GM19240 (cell line): Measurements from ENCODE around the gene IKZF2.

Source experiments
- DNase-seq: peaks from one replicate; pipeline ENCODE4 v3.0.0; 2011; ENCODE audit warnings: low spot score; ENCODE audit not compliant: insufficient read length

IKZF2 gene

DNA sequence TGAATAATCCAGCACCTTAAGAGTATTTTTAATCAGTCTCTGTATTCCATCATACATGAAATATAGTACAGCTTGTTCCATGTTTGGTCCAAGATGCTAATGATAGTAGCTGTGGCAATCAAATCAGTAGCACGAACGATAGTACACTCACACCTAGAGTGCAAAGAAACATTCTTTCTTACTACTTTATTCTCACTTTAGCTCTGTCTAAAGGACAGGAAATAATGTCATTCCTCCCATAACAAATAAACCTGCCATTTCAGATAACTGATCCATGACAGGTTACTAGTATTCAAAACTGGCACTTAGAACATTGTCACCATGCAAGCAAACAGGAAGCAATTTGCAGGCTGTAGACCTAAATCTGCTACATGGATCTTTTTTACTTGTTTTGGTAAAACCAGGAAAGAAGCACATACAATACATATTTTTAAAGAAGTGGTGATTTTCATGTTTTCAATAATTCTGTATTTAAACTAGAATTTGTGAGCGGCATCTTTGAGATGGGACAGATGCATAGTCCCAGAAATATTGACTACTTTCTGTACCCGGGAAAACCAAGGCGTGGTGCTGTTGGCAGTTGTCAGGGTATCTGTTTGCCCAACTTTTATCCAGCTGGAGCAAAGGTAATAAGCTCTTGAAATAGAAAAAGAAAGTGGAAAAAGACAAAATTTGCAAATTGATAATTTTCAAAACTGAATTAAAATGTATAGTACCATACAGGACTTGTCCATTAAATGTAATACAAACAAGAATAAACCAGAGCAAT, 49.5 kb downstream of the IKZF2 start:
- DNase-seq = no peak

- DNase-seq = no peak
These were observed 50.3 kb downstream of the IKZF2 start for GRCh38 chr2:213101109-213101508.

DNA sequence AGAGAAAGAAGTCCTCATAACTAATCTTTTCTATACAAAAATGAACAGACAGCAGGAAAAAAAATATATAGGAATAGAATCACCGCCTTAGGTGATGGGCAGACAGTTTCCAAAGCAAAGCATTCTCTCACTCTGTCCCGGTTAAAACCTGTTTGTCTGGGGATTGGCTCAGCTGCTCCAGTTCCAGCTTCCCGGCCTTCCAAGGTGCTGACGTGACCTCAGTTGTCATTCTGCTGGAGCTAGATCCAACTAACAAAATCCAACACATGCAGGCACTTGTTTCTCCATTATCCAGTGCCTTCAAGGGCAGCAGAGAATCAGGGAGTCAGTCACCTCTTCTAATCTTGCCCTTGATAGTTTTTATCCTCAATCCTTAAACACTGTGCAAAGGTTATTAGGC, 52.8 kb downstream of the IKZF2 start:
- DNase-seq = no peak

GRCh38 chr2:213091765-213092164, 59.6 kb downstream of the IKZF2 start:
- no peak for DNase-seq

- DNase-seq = no peak
These were observed 60.6 kb downstream of the IKZF2 start for GRCh38 chr2:213090772-213091171.

- DNase-seq = no peak
These were observed 62.0 kb downstream of the IKZF2 start for GRCh38 chr2:213089438-213089837.

DNA sequence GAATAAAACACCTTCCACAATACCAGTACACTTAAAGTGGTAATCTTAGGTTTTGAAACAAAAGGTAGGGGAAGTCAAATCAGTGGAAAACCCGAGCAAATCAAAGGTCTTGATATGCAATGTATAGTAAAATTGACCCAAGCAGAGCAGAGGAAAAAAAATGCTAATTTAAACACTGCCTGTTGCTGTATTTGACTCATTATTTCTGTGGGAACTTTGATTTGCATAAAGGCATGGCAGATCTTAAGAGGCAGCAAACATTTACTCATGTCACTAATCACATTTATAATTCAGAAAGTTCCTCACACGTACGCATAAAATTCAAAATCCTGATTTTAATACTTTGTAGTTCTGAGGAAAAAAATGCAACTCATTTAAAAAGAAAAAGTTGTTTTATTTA, 64.4 kb downstream of the IKZF2 start:
- DNase-seq = no peak

- no peak for DNase-seq
These were observed 64.8 kb downstream of the IKZF2 start for GRCh38 chr2:213086571-213086970.

DNA sequence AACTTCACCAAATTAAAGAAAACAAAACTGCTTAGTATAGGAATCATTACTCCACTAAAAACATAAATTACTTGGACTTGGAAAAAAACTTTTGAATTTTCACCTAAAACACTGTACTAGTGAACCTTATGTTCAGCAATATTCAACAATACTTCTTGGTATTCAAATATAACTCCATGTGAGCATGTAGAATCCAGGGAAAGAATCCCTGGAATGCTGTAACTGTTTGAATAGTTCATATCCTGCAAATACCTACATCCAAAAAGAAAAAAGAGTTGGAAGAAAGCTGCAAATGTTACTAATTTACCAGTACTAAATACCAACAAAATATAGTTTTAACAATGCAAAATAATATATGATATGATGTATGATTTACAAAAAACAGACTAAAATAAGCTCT, 65.4 kb downstream of the IKZF2 start:
- no peak for DNase-seq

- no peak for DNase-seq
These were observed 65.9 kb downstream of the IKZF2 start for GRCh38 chr2:213085538-213085937.

GRCh38 chr2:213084261-213084660, 67.2 kb downstream of the IKZF2 start:
- no peak for DNase-seq

GRCh38 chr2:213080969-213081617, 70.3 kb downstream of the IKZF2 start:
- DNase-seq = no peak

DNA sequence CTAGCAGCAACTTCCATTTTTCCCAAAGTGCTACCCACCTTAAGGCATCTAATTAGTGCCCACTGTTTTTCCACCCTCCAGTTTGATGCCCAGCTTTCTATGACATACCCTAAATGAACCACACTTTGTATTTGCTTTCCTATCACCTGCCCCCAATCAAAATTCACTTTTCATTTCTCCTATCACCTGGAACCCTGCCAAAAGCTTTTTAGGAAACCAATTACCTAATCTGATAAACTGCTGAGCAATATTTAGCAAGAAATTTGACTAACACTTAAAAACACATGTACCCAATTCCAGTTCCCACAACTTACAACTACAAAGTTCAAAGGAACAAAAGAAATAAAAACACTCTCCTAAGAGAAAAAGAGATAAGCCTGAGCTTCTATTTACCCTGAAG, 71.7 kb downstream of the IKZF2 start:
- no peak for DNase-seq

- no peak for DNase-seq
These were observed 72.7 kb downstream of the IKZF2 start for GRCh38 chr2:213078686-213079085.

DNA sequence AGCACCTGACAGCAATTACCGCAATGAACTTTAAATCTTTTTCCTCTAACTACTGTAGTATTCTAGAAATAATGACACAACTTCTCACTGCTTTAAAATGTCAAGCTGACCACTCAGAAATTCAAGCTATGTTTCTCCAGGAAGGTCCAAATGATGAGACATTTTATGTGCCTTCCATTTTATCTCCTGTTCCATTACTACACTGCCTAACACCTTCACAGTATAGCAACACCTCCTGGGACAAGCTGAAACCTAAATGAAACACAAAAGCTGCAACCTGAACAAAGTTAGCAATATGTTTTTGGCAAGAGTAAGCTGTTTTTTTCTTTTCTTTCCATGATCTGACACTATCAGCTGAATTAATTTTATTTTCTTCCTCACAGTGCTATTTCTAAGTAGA, 81.9 kb downstream of the IKZF2 start:
- DNase-seq = no peak

DNA sequence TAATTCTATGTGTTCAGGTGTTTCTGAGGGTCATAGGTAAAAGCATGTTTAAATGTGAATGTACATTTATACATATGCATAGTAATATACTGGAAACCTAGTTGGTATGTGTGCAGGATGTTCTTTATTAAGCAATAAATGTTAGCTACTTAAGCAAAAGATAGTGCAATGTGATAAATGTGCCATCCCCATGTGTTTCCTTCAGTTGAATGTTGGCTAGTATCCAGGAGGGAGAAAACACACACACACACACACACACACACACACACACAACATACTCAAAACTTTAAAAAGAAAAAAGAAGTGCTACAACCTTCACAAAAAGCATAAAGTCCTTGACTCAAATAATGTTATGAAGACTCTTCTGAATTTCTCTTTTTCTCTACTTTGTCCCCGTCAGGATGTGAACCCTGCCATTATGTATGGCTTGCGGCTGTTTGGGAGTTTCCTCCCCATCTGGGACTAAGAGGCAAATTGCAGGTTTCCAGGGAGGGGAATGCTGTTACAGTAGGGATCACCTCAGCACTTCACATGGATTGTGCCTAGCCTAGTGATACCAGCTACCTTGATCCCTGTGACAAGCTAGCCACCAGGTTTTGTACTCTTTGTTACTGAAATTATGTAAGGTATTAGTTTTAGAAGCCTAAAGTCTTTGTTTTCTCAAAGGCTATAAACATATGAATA, 82.6 kb downstream of the IKZF2 start:
- no peak for DNase-seq

GRCh38 chr2:213067888-213068287, 83.5 kb downstream of the IKZF2 start:
- DNase-seq = no peak

- no peak for DNase-seq
These were observed 85.0 kb downstream of the IKZF2 start for GRCh38 chr2:213066443-213066743.

DNA sequence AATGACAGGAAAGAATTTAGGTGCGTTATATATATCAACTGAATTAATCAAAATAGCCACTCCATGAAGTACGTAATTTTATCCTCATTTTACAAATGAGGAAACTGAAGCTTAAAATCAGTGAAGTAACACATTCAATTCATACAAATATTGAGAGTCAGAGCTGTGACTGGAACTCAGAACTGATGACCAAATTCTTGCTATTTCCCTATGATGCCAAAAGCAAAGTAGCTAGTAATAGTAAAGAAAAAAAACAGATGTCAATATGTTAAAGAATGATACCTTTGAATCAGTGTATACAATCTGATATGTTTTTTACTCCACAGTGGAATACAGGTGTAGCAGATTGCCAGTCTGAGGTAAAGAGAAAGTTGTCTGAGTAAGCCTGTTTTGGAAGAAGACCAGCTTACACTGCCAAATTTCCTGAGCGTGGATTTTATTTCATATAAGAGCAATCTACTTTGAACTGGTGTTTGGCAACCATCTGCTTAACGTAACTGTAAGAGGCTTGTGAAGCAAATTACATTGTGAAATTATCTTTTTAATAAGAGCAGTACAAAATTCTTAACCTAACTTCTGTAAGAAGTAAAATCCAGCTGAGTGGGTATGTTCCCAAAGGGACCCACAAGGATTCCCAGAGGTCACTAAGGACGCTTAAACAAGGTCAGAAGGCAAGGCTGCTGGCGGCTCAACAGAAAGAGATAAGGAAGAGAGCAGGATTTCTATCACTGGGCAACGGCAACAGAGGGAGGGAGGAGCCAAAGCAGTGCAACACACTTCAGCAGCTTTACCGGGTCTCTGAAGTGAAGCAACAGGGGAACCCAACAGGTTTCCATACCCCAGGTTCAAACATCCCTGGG, 85.6 kb downstream of the IKZF2 start:
- DNase-seq = no peak

GRCh38 chr2:213064099-213064498, 87.3 kb downstream of the IKZF2 start:
- no peak for DNase-seq

DNA sequence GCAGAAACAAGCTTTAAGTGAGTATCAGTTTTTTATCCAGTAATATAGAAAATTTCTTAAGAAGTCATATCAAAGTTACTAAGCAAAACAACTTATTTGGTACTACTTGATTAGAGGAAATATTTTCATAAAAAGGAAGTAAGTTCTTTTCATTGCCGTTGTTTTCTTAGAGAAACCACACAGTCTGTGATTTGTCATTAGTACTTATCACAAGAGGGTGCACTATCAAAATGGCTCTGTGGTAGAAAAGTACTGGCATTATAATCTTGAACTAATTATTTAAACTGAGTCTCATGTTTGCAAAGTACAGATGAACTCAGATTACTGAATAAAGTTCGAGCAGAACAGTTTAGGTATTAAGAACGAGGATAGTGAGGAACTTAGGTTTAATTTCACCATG, 93.4 kb downstream of the IKZF2 start:
- no peak for DNase-seq

GRCh38 chr2:213046431-213046830, 105.0 kb downstream of the IKZF2 start:
- no peak for DNase-seq
